ENCODE results near the gene DDAH1. TPM values are rescaled to one million over a fixed set of nuclear protein-coding genes. Genes with fewer than 3 reads are reported as not detected.
A peak's percentile ranks its signal among the peaks of the same experiment; 100 is the strongest.

DDAH1 gene
- total and polyA plus RNA-seq, 2 experiments from 2014 or later: 9.1 to 15.5 TPM

- DNase-seq (ENCODE audit: low read depth in 1 of 2, low spot score in 1 of 2): no peak
- H3K9me3 ChIP-seq (ENCODE audit: low read depth): no peaks in the 10 kb centered on the region
- no peak for TF ChIP-seq CTCF (IDR thresholded peaks at IDR 0.05; ENCODE audit: low read depth, low read length)
Measured at GRCh38 chr1:85411567-85412305, 53.2 kb downstream of the DDAH1 start.

DNA sequence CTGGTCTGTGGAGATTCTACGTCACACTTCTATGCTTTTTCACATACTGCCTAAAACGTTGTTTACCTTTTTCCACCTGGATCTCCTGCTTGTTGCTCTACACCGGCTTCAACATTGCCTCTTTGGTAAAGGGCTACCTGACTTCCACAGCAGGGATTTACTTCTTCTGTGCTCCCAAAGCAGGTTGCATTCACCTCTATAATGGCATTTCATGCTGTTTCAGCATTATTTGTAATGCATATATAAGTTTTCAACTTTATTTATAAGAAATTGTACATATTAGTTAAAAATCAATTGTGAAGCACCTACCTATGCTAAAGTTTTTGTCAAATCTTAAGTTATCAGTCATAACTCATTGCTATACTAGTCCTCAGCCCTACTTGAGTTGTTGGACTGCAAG, 55.4 kb downstream of the DDAH1 start:
- no peak for DNase-seq (ENCODE audit: low read depth in 1 of 2, low spot score in 1 of 2)
- no peak overlapping the region for H3K27ac ChIP-seq

More at GRCh38 chr1:85411567-85412305, 53.2 kb downstream of the DDAH1 start:
- Histone ChIP-seq H3K27ac (no peak overlapping the region), H3K27me3 (no peaks in the 10 kb centered on the region), H3K36me3 (no peaks in the 10 kb centered on the region), H3K4me3 (no peak overlapping the region), H3K4me1 (ENCODE audit: low read depth) (no peaks in the 10 kb centered on the region)

DNA sequence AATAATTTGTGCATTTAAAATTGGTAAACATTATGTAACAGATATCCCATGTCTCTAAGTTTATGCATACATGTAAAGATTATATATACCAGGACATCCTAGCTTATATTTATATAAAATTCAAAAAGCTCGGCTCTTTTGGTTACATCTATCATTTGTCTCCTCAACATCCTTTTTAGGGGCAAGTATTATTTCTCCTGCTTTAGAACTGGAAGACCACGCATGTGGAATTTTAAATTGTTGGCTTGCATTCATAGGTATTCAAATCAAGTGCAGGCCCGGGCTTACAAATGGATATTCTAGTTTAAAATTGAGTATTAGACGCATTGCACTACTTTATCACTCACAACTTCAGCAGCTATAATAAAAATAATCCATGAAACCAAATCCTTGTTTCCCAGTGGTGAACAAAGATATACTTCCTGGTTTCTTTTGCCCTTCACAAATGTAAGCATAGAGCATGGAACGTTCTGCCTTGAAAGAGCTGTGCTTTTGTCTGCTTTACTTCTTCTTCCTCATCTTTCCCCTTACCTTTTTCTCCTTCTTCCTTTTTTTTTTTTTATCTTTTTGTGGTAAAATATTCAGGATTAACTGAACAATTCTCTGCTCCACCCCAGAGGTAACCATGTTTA, 57.1 kb downstream of the DDAH1 start:
- no peak for TF ChIP-seq CTCF (IDR thresholded peaks at IDR 0.05; ENCODE audit: low read depth, low read length)
- no peaks in the 10 kb centered on the region for H3K9me3 ChIP-seq (ENCODE audit: low read depth)
- H3K36me3 ChIP-seq: no peaks in the 10 kb centered on the region
- H3K27ac ChIP-seq: no peak overlapping the region
- DNase-seq (ENCODE audit: low read depth in 1 of 2, low spot score in 1 of 2): no peak
- no peaks in the 10 kb centered on the region for H3K27me3 ChIP-seq
- no peaks in the 10 kb centered on the region for H3K4me1 ChIP-seq (ENCODE audit: low read depth)
- H3K4me3 ChIP-seq: no peak overlapping the region

More for the DNA sequence above, 55.4 kb downstream of the DDAH1 start:
- no peak overlapping the region for H3K4me3 ChIP-seq
- no peaks in the 10 kb centered on the region for H3K27me3 ChIP-seq
- H3K4me1 ChIP-seq (ENCODE audit: low read depth): no peaks in the 10 kb centered on the region
- H3K36me3 ChIP-seq: no peaks in the 10 kb centered on the region
- TF ChIP-seq CTCF (IDR thresholded peaks at IDR 0.05; ENCODE audit: low read depth, low read length): no peak
- no peaks in the 10 kb centered on the region for H3K9me3 ChIP-seq (ENCODE audit: low read depth)

DNA sequence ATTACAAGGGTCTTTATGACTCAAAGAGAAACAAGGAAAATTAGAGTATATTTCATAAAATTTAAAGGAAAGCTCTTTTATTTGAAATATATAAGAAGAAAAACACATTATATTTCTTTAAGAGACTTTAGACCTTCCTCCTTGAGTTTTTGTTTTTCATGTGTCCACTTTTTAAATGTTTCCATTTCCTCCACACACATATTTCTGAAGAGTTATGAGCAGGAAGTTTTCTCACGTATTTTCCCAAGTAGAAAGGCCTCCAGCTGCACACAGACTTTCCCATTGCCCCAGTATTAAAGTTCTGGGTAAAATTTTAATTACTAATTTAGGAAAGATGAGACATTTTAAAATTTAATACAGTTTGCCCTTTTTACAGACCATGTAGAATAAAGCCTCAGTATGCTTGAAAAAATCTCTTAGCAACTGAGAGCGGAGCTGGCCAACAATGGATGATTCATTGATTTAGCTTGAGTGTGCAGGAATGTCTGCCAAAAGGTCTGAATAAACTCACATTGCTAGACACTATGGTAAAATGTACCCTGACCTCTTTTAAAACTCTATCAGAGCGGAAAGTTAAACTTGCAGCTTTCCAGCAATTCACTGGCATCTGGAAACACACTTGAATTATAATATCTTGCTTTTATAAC, 57.9 kb downstream of the DDAH1 start:
- H3K9me3 ChIP-seq (ENCODE audit: low read depth): no peaks in the 10 kb centered on the region
- TF ChIP-seq CTCF (IDR thresholded peaks at IDR 0.05; ENCODE audit: low read depth, low read length): no peak
- H3K36me3 ChIP-seq: no peaks in the 10 kb centered on the region
- no peak overlapping the region for H3K4me3 ChIP-seq
- H3K27ac ChIP-seq: no peak overlapping the region
- no peaks in the 10 kb centered on the region for H3K4me1 ChIP-seq (ENCODE audit: low read depth)
- DNase-seq (ENCODE audit: low read depth in 1 of 2, low spot score in 1 of 2): peak in 1 of 2 donors; percentile 94
- H3K27me3 ChIP-seq: no peaks in the 10 kb centered on the region

DNA sequence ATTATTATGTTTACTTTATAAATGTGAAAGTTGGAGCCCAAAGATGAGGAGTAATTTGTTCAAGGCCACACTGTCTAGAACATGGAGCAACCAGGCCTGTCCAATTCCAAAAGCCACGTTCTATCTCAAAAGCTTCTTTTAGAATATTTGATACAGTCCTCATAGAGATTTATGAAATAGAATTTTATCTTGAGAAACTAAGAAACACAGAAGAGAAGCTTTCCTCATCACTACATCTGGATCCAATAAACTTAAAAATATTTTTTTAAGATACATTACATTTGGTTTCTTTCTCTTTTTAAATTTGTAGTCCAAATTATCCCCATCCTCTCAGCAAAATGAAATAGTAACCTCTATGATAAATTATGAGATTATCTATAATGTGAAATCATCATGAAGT, 58.9 kb downstream of the DDAH1 start:
- no peak overlapping the region for H3K27ac ChIP-seq
- no peaks in the 10 kb centered on the region for H3K9me3 ChIP-seq (ENCODE audit: low read depth)
- no peak overlapping the region for H3K4me3 ChIP-seq
- TF ChIP-seq CTCF (IDR thresholded peaks at IDR 0.05; ENCODE audit: low read depth, low read length): no peak
- H3K27me3 ChIP-seq: no peaks in the 10 kb centered on the region
- no peaks in the 10 kb centered on the region for H3K36me3 ChIP-seq
- H3K4me1 ChIP-seq (ENCODE audit: low read depth): no peaks in the 10 kb centered on the region
- no peak for DNase-seq (ENCODE audit: low read depth in 1 of 2, low spot score in 1 of 2)

Measured in cardiac muscle cell (in vitro differentiated cells and primary cell).